ENCODE measurements around the gene SLC38A3. TPM values are rescaled to one million over a fixed set of nuclear protein-coding genes. Genes with fewer than 3 reads are reported as not detected.
"Not testable (repeated sequence)": the region's sequence is repeated elsewhere in the genome, so short reads cannot be mapped to it uniquely, and the experiment has no call there.

SLC38A3 gene
- total RNA-seq, 4 donors from 2014 or later = 0.56 to 1.5 (median 0.84) TPM; not detected in 1

DNA sequence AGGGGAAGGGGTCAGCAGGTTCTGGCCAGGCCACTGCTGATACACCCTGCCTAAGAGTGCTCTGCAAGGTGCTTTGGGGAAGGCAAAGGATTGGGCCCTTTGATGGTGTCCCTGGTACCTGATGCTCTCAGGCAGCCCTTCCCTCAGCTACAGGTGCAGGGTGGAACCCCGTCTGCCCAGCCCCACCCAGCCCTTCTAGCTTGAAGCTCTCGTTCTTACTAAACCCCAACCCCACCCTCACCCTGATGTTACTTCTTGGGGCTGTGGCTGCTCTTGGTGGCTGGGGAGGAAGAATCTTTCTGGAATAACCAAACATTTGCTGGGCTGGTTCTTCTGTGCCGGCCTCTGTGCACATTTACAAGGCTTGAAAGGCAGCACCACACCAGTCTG, 37.3 kb downstream of the SLC38A3 start:
- ATAC-seq (ENCODE audit: low FRiP score) (no peak), DNase-seq (ENCODE audit: low spot score) (no peak)
- TF ChIP-seq, protein P1, sequence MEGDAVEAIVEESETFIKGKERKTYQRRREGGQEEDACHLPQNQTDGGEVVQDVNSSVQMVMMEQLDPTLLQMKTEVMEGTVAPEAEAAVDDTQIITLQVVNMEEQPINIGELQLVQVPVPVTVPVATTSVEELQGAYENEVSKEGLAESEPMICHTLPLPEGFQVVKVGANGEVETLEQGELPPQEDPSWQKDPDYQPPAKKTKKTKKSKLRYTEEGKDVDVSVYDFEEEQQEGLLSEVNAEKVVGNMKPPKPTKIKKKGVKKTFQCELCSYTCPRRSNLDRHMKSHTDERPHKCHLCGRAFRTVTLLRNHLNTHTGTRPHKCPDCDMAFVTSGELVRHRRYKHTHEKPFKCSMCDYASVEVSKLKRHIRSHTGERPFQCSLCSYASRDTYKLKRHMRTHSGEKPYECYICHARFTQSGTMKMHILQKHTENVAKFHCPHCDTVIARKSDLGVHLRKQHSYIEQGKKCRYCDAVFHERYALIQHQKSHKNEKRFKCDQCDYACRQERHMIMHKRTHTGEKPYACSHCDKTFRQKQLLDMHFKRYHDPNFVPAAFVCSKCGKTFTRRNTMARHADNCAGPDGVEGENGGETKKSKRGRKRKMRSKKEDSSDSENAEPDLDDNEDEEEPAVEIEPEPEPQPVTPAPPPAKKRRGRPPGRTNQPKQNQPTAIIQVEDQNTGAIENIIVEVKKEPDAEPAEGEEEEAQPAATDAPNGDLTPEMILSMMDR (IDR thresholded peaks at IDR 0.05) = no peak

DNA sequence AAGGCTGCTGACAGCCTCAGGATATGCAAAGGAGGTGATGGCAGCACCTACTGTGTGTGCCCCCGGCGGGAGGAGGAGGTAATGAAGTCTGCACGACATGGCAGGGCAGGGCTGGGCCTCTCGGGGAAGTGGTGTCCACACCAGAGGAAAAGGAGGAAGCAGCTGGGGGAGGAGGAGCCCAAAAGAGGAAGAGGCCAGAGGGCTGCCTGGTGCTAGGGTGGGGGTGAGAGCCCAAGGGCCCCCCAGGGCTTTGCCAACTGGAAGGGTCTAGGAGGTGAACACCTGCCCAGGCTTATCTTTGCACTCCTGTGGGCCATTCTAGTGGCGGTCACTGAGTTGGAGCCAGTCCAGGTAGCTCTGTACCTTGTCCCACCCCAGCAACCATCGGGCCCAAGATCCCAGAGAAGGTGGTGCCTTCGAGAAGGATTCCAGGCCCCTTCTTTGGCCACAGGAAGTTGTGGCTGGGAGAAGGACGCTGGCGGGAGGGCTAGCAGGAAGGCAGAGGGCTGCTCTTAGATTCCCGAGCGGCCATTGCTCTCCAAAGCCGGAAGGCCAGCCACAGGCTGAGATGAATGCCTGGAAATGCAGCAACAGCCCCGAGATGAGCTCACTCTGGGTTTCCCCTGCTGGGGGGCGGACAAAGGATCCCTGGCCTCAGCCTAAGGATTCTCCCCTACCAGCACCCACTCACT, 37.9 kb downstream of the SLC38A3 start:
- ATAC-seq (ENCODE audit: low FRiP score) = no peak
- TF ChIP-seq, protein P1 (IDR thresholded peaks at IDR 0.05) = no peak
- DNase-seq (ENCODE audit: low spot score) = no peak

DNA sequence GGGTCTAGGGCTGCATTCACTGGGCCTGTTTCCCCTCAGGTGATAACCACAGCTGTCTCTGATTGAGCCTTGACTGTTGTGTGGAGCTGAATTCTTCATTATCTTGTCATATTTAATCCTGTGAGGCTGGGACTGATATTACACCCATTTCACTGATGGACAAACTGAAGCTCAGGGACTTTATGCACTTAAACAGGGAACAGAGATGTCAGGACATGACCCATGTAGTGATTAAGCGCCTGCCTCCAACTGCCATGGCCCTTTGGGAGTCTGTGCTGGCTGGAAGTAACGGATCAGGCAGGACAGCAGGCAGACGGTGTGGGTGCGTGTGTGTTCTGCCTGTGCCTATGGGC, 38.4 kb downstream of the SLC38A3 start:
- ATAC-seq (ENCODE audit: low FRiP score) = no peak
- no peak for DNase-seq (ENCODE audit: low spot score)
- TF ChIP-seq, protein P1 (IDR thresholded peaks at IDR 0.05) = no peak

DNA sequence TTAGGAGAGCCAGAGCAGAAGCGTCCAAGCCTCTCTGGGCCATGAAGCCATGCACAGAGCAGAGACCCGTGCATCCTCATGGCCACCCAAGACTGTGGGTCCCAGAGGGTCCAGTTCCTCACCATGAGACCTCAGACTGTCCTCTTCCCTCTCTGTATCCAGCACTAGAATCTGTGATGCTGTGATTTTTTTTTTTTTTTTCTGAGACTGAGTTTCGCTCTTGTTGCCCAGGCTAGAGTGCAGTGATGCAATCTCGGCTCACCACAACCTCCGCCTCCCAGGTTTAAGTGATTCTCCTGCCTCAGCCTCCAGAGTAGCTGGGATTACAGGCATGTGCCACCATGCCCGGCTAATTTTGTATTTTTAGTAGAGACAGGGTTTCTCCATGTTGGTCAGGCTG, 39.7 kb downstream of the SLC38A3 start:
- DNase-seq (ENCODE audit: low spot score); ATAC-seq (ENCODE audit: low FRiP score): not testable (repeated sequence)

DNA sequence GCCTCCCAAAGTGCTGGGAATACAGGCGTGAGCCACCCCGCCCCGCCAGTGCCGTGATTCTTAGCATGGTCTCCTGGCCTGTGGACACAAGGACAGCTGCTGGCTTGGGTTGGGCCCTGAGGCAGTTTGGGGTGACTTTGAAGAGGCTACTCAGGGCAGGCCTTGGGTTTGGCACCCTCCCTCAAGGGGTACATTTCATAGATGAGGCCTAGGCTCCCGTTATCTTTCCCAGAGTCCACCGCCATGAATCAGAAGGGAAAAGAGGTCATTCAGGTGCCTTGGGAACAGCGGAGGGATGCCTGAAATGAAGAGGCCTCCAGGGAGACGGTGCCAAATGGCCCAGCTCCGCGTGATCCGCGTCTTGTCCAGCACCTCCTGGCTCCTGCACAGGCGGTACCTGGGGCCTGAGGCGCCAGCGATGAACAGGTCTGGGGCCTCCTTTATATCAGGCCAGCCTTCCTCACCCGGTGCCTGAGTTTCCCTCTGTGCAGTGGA, 40.2 kb downstream of the SLC38A3 start:
- DNase-seq (ENCODE audit: low spot score) (no peak), ATAC-seq (ENCODE audit: low FRiP score) (no peak)
- TF ChIP-seq, protein P1 (IDR thresholded peaks at IDR 0.05) = no peak

DNA sequence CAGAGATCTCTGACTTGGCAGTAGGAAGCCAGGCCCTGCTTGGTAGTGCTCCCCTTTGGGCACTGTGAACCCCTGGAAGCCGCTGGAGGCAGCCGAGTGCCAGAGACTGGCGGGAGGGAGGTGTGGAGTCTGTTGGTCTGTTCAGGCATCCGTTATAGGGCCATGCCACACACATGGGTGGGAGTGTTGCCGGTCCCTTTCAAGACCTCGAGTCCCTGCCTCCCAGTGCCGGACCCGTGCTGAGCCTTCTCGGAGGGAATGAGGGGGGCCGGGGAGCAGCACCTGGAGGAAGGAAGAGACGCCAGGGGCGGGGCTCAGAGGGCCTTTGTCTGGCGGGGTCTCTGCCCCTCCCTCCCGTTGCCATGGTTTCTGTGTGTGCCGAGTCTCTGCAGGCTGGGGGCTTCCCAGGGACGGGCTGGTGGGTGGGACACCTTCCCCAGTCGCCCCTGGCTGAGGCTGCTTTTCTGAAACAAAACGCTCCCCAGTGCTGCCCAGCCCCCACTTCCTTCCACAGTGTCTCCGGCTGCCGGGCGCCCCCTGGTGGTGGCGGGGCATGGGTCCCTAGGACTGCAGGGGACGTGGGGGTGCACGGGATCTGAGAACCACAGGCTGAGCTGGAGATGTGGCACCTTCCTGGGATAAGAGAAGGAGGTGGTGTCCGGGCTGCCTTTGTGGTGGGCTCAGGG, 40.9 kb downstream of the SLC38A3 start:
- DNase-seq (ENCODE audit: low spot score) = peak; percentile 99
- TF ChIP-seq, protein P1 (IDR thresholded peaks at IDR 0.05) = peak in 2 of 3 donors; percentile 87
- ATAC-seq (ENCODE audit: low FRiP score) = peak; percentile 80

DNA sequence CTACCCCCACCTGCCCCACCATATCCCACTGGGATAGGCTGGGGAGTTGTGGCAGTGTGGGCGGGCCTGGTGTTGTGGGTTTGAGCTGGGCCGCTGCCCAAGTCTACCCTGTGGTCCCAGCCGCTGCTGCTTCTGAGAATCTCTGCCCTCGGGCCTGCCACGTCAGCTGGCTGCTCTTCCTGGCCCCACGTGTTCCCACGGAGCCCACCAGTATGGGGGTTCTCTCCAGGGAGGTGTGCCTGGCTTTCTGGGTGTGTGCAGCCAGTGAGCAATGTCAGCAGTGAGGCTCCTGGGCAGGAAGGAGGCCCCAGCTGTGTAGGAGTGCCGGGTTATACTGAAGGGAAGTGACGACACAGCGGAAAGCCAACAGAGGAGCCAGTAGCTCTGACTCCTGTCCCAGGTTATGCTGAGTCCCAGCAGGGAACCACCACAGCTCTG, 41.5 kb downstream of the SLC38A3 start:
- TF ChIP-seq, protein P1 (IDR thresholded peaks at IDR 0.05) = no peak
- no peak for DNase-seq (ENCODE audit: low spot score)
- peak; percentile 55 for ATAC-seq (ENCODE audit: low FRiP score)
